ENCODE measurements around the gene DCP1B.

Gene DCP1B

GRCh38 chr12:1910468-1910867, 93.8 kb downstream of the DCP1B start:
- CTCF ChIA-PET, result no interaction called here
- DNase-seq (ENCODE audit: low spot score), result no peak
- no peak overlapping the region for H3K27ac ChIP-seq

GRCh38 chr12:1908758-1909157, 95.5 kb downstream of the DCP1B start:
- CTCF ChIA-PET, result no interaction called here
- DNase-seq (ENCODE audit: low spot score), result no peak
- no peak for TF ChIP-seq CTCF (conservative IDR thresholded peaks at IDR 0.05; ENCODE audit: low read depth)
- POLR2A ChIA-PET (ENCODE audit: low non-redundant PET), result no interaction called here
- H3K27ac ChIP-seq, result no peak overlapping the region

More at GRCh38 chr12:1910468-1910867, 93.8 kb downstream of the DCP1B start:
- TF ChIP-seq CTCF (conservative IDR thresholded peaks at IDR 0.05; ENCODE audit: low read depth), result no peak
- POLR2A ChIA-PET (ENCODE audit: low non-redundant PET), result no interaction called here

GRCh38 chr12:1907652-1908611, 96.3 kb downstream of the DCP1B start:
- POLR2A ChIA-PET (ENCODE audit: low non-redundant PET), result no interaction called here
- H3K27ac ChIP-seq, result no peak overlapping the region
- DNase-seq (ENCODE audit: low spot score), result peak; percentile 25
- CTCF ChIA-PET, result no interaction called here
- TF ChIP-seq CTCF (conservative IDR thresholded peaks at IDR 0.05; ENCODE audit: low read depth), result no peak

GRCh38 chr12:1906579-1906978, 97.7 kb downstream of the DCP1B start:
- H3K27ac ChIP-seq, result no peak overlapping the region
- POLR2A ChIA-PET (ENCODE audit: low non-redundant PET), result no interaction called here
- CTCF ChIA-PET, result no interaction called here
- no peak for TF ChIP-seq CTCF (conservative IDR thresholded peaks at IDR 0.05; ENCODE audit: low read depth)
- DNase-seq (ENCODE audit: low spot score), result no peak

GRCh38 chr12:1904875-1905274, 99.4 kb downstream of the DCP1B start:
- no peak overlapping the region for H3K27ac ChIP-seq
- no peak for DNase-seq (ENCODE audit: low spot score)
- CTCF ChIA-PET, result no interaction called here
- no peak for TF ChIP-seq CTCF (conservative IDR thresholded peaks at IDR 0.05; ENCODE audit: low read depth)
- POLR2A ChIA-PET (ENCODE audit: low non-redundant PET), result no interaction called here

GRCh38 chr12:1896964-1897363, 107.3 kb downstream of the DCP1B start:
- TF ChIP-seq CTCF (conservative IDR thresholded peaks at IDR 0.05; ENCODE audit: low read depth), result no peak
- no peak overlapping the region for H3K27ac ChIP-seq
- ChIA-PET CTCF (interaction anchor here (0.7 kb wide), 1 partner anchor 21 kb away, joined by 3 read pairs; no protein-coding TSS in a partner anchor), POLR2A (ENCODE audit: low non-redundant PET) (no interaction called here)
- no peak for DNase-seq (ENCODE audit: low spot score)
